Fibroblast of peridontal ligament (primary cell): ENCODE data around the gene ZXDB.
"Not testable (repeated sequence)": the region's sequence is repeated elsewhere in the genome, so short reads cannot be mapped to it uniquely, and the experiment has no call there.

Experiments used
- DNase-seq: peaks from one replicate; pipeline ENCODE4 v3.0.0-alpha.2; 2010; ENCODE audit errors: extremely low read depth

The ZXDB gene

GRCh38 chrX:57591284-57592159 is at the start of gene ZXDB:
Gene ZXDB, plus strand, starts transcription at chrX:57592011. Its CDS starts 38 bp downstream, at chrX:57592049.
- peak; percentile 49 for DNase-seq

GRCh38 chrX:57565198-57565597 is 26.6 kb upstream of the ZXDB start:
- DNase-seq, result no peak

- DNase-seq, result peak; percentile 30
Observed at GRCh38 chrX:57573754-57574153, 18.1 kb upstream of the ZXDB start.

- DNase-seq, result not testable (repeated sequence)
Observed at GRCh38 chrX:57582948-57583347, 8.9 kb upstream of the ZXDB start.

GRCh38 chrX:57583477-57583876 is 8.3 kb upstream of the ZXDB start:
- no peak for DNase-seq

- no peak for DNase-seq
Observed at GRCh38 chrX:57586360-57586759, 5.5 kb upstream of the ZXDB start.

- no peak for DNase-seq
Observed at GRCh38 chrX:57587062-57587461, 4.7 kb upstream of the ZXDB start.

- DNase-seq, result no peak
Observed at GRCh38 chrX:57587607-57588006, 4.2 kb upstream of the ZXDB start.

- DNase-seq, result peak; percentile 11
Observed at GRCh38 chrX:57592160-57592893, 516 bp downstream of the ZXDB start.

GRCh38 chrX:57592894-57593215 is 1.0 kb downstream of the ZXDB start:
- not testable (repeated sequence) for DNase-seq

GRCh38 chrX:57595381-57595811 is 3.6 kb downstream of the ZXDB start:
- DNase-seq, result peak; percentile 65

- DNase-seq, result no peak
Observed at GRCh38 chrX:57596109-57596508, 4.3 kb downstream of the ZXDB start.

GRCh38 chrX:57596516-57596915 is 4.7 kb downstream of the ZXDB start:
- DNase-seq, result no peak

GRCh38 chrX:57607295-57608187 is 15.7 kb downstream of the ZXDB start:
- no peak for DNase-seq

- DNase-seq, result not testable (repeated sequence)
Observed at GRCh38 chrX:57613351-57613750, 21.5 kb downstream of the ZXDB start.

- DNase-seq, result not testable (repeated sequence)
Observed at GRCh38 chrX:57629438-57629837, 37.6 kb downstream of the ZXDB start.

- no peak for DNase-seq
Observed at GRCh38 chrX:57640674-57641016, 48.8 kb downstream of the ZXDB start.

- DNase-seq, result no peak
Observed at GRCh38 chrX:57641338-57641737, 49.5 kb downstream of the ZXDB start.

GRCh38 chrX:57643698-57644097 is 51.9 kb downstream of the ZXDB start:
- DNase-seq, result no peak

- no peak for DNase-seq
Observed at GRCh38 chrX:57647020-57647419, 55.2 kb downstream of the ZXDB start.
